ENCODE results near the gene CRISPLD2. TPM values are rescaled to one million over a fixed set of nuclear protein-coding genes. Genes with fewer than 3 reads are reported as not detected.
A peak's percentile ranks its signal among the peaks of the same experiment; 100 is the strongest.

Gene CRISPLD2
- total and polyA plus RNA-seq, 4 donors: 8.9 to 192 (median 70.5) TPM

DNA sequence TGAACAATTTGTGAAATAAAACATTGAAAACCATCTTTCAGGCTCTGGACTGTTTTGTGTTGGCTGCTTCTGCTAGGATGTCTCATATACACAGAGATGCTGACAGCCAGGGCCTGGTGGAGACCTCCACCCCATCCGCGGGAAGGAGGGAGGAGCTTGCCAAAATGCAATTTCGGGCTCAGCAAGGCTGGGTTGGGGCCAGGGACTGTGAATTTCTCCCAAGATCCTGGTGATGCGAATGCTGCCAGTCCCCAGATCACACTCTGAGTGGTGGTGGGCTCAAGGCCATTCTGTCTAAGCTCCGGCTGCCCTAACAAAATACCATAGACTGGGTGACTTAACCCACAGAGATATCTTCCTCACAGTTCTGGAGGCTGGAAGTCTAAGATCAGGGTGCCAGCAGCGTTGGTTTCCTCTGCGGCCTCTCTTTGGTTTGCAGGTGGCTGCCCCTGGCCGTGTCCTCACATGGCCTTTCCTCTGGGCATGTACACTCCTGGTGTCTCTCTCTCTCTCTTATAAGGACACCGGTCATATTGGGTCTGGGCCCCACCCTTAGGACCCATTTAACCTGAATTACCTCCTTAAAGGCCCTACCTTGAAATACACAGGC, 89.8 kb downstream of the CRISPLD2 start:
- intact Hi-C loops (cut with DNase I): no loop called here
- ATAC-seq (ENCODE audit: low FRiP score) (no peak), DNase-seq (no peak)
- WGBS, 2 donors: 73 to 75% methylated on average over 9 of the region's 9 CpGs
- Histone ChIP-seq H3K4me1 (ENCODE audit: control insufficient read depth in 1 of 2, insufficient read depth in 2 of 2, low read length in 2 of 2) (no peaks in the 10 kb centered on the region), H3K9me3 (ENCODE audit: control insufficient read depth, low read length) (no peaks in the 10 kb centered on the region), H3K27me3 (ENCODE audit: control insufficient read depth in 1 of 2, insufficient read depth in 2 of 2, low read length in 1 of 2) (no peaks in the 10 kb centered on the region), H3K27ac (ENCODE audit: low read depth in 1 of 2, low read length in 2 of 2) (no peak overlapping the region), H3K4me3 (ENCODE audit: low read length in 2 of 2) (no peak overlapping the region), H3K36me3 (ENCODE audit: control insufficient read depth in 1 of 2, insufficient read depth in 2 of 2, low read length in 1 of 2) (no peaks in the 10 kb centered on the region)

DNA sequence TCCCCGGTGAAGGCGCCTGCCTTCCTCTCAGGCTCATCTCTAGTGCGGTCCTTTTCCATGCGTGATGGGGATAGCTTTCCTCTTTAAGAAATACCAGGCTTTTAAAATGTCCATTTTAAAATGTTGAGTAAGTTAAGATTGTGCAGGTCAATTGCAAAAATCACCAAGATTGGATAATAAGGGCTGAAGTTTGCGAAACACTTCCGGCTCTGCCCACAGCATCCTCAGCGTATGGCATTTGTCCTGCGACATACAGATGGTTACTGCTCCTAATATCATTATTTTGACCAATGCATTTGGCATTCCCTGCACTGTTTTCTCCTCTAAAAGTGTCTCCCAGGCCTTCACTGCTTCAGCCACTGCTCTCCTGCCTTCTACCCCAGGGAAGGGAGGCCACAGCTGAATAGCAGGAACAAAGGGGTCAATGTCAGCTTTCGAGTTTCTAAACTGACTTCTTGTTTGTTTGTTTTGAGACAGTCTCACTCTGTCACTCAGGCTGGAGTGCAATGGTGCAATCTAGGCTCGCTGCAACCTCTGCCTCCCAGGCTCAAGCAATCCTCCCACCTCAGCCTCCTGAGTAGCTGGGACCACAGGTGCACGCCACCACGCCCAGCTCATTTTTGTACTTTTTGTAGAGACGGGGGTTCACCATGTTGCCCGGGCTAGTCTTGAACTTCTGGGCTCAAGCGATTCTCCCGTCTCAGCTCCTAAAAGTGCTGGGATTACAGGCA, 91.9 kb downstream of the CRISPLD2 start:
- ATAC-seq (ENCODE audit: low FRiP score): no peak
- Histone ChIP-seq H3K27ac (ENCODE audit: low read depth in 1 of 2, low read length in 2 of 2) (no peak overlapping the region), H3K27me3 (ENCODE audit: control insufficient read depth in 1 of 2, insufficient read depth in 2 of 2, low read length in 1 of 2) (no peaks in the 10 kb centered on the region), H3K4me1 (ENCODE audit: control insufficient read depth in 1 of 2, insufficient read depth in 2 of 2, low read length in 2 of 2) (no peaks in the 10 kb centered on the region), H3K9me3 (ENCODE audit: control insufficient read depth, low read length) (no peaks in the 10 kb centered on the region), H3K4me3 (ENCODE audit: low read length in 2 of 2) (no peak overlapping the region), H3K36me3 (ENCODE audit: control insufficient read depth in 1 of 2, insufficient read depth in 2 of 2, low read length in 1 of 2) (no peaks in the 10 kb centered on the region)
- DNase-seq: no peak
- WGBS, 2 donors: 90 to 94% methylated on average over 16 of the region's 16 CpGs
- intact Hi-C loops (cut with DNase I): no loop called here

DNA sequence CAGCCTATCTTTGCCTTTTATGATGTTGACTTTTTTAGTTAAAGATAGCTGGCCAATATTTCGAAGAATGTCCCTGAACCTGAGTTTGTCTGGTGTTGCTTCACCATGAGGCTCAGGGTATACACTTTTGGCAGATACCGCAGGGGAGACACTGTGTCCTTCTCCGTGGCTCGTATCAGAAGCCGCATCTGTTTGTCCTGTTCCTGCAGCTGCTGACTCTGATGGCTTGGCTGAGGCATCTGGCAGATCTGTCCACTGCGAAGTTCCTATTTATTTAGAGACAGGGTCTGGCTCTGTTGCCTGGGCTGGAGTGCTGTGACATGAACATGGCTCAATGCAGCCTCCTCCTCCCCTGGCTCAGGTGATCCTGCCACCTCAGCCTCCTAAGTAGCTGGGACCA, 93.5 kb downstream of the CRISPLD2 start:
- Histone ChIP-seq H3K4me3 (ENCODE audit: low read length in 2 of 2) (no peak overlapping the region), H3K36me3 (ENCODE audit: control insufficient read depth in 1 of 2, insufficient read depth in 2 of 2, low read length in 1 of 2) (no peaks in the 10 kb centered on the region), H3K4me1 (ENCODE audit: control insufficient read depth in 1 of 2, insufficient read depth in 2 of 2, low read length in 2 of 2) (no peaks in the 10 kb centered on the region), H3K9me3 (ENCODE audit: control insufficient read depth, low read length) (no peaks in the 10 kb centered on the region), H3K27ac (ENCODE audit: low read depth in 1 of 2, low read length in 2 of 2) (no peak overlapping the region), H3K27me3 (ENCODE audit: control insufficient read depth in 1 of 2, insufficient read depth in 2 of 2, low read length in 1 of 2) (no peaks in the 10 kb centered on the region)
- intact Hi-C loops (cut with DNase I): no loop called here
- 33 to 34% methylated on average over 6 of the region's 6 CpGs for WGBS, 2 donors
- ATAC-seq (ENCODE audit: low FRiP score) (peak; percentile 46), DNase-seq (peak in 1 of 2 donors; percentile 26)

DNA sequence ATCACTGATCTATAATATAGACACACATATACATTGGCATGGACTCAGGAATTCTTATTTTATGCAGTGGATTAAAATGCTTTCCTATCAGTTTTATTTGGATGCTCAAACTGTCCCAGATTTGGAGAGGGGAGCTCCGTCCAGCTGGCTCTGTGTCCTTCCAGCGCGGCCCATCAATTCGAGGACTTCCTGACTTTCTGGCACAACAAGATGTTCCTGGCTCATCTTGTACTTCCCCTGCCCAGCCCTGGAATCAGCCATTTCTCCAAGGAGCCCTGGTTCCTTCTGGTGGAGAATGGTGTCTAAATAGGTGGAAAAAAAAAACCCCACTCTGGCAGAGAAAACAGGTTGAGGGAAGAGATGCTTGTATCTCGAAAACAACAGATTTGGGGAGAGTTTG, 94.5 kb downstream of the CRISPLD2 start:
- no peaks in the 10 kb centered on the region for H3K27me3 ChIP-seq (ENCODE audit: control insufficient read depth in 1 of 2, insufficient read depth in 2 of 2, low read length in 1 of 2)
- H3K9me3 ChIP-seq (ENCODE audit: control insufficient read depth, low read length): no peaks in the 10 kb centered on the region
- no peak for ATAC-seq (ENCODE audit: low FRiP score)
- no peaks in the 10 kb centered on the region for H3K36me3 ChIP-seq (ENCODE audit: control insufficient read depth in 1 of 2, insufficient read depth in 2 of 2, low read length in 1 of 2)
- intact Hi-C loops (cut with DNase I): no loop called here
- 57 to 59% methylated on average over 5 of the region's 5 CpGs for WGBS, 2 donors
- H3K4me1 ChIP-seq (ENCODE audit: control insufficient read depth in 1 of 2, insufficient read depth in 2 of 2, low read length in 2 of 2): no peaks in the 10 kb centered on the region
- no peak for DNase-seq
- no peak overlapping the region for H3K4me3 ChIP-seq (ENCODE audit: low read length in 2 of 2)
- H3K27ac ChIP-seq (ENCODE audit: low read depth in 1 of 2, low read length in 2 of 2): no peak overlapping the region

DNA sequence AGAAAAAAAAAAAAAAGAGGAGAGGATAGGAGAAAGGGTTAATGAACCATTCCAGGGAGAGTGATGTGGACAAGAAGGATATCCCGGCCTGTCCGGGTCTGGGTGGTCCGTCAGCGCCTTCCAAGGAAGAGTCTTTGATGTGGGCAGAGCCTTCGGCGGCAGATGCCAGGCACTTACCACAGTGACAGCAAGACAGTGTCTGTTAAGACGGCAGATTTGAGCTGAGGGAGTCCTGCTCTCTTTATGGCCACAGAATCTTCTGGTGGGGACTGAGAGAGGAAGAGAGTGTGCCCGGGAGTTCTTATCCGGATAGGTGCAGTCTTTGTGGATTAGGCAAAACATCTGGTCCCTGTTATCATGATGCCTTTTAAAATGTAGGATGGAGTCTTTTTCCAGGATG, 96.4 kb downstream of the CRISPLD2 start:
- DNase-seq: no peak
- H3K27me3 ChIP-seq (ENCODE audit: control insufficient read depth in 1 of 2, insufficient read depth in 2 of 2, low read length in 1 of 2): no peaks in the 10 kb centered on the region
- WGBS, 2 donors: 81 to 92% methylated on average over 9 of the region's 9 CpGs
- no peak overlapping the region for H3K27ac ChIP-seq (ENCODE audit: low read depth in 1 of 2, low read length in 2 of 2)
- no peak overlapping the region for H3K4me3 ChIP-seq (ENCODE audit: low read length in 2 of 2)
- no peak for ATAC-seq (ENCODE audit: low FRiP score)
- no peaks in the 10 kb centered on the region for H3K36me3 ChIP-seq (ENCODE audit: control insufficient read depth in 1 of 2, insufficient read depth in 2 of 2, low read length in 1 of 2)
- no peaks in the 10 kb centered on the region for H3K4me1 ChIP-seq (ENCODE audit: control insufficient read depth in 1 of 2, insufficient read depth in 2 of 2, low read length in 2 of 2)
- intact Hi-C loops (cut with DNase I): no loop called here
- H3K9me3 ChIP-seq (ENCODE audit: control insufficient read depth, low read length): no peaks in the 10 kb centered on the region

DNA sequence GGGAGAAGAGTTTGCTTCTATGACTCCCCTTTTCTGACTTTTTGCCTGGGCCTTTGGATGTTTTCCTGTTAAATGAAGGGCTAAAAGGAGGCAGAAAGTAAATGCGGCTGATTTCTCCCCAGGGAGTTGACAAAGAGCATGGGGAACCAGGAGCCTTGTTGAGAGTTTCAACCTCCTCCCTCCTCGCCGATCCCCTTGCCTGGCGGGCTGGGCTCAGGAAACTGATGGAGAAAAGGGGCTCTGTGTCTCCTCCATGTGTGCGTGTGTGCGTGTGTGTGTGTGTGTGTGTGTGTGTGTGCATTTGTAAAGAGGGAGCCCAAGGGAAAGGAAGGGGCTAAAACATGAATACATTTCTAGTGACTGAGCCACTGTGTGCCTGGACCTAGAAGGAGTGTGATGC, 97.1 kb downstream of the CRISPLD2 start:
- Histone ChIP-seq H3K27me3 (ENCODE audit: control insufficient read depth in 1 of 2, insufficient read depth in 2 of 2, low read length in 1 of 2) (no peaks in the 10 kb centered on the region), H3K9me3 (ENCODE audit: control insufficient read depth, low read length) (no peaks in the 10 kb centered on the region)

DNA sequence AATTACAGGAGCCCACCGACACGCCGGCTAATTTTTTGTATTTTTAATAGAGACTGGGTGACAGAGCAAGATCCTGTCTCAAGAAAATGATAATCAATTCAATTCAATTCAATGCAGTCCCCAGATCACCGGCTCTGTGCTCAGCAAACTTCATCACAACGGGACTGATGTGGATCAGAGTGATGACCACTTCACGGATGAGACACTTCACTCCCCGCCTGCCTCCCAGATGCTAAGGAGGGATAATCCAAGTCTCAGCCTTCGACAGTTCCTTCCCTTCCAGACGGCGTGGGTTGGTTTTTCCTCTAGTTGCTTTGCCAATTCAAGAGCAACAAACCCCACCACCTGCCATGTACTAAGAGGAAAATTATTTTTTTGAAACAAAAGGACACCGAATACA, 97.7 kb downstream of the CRISPLD2 start:
- Histone ChIP-seq H3K9me3 (ENCODE audit: control insufficient read depth, low read length) (no peaks in the 10 kb centered on the region), H3K4me3 (ENCODE audit: low read length in 2 of 2) (no peak overlapping the region), H3K4me1 (ENCODE audit: control insufficient read depth in 1 of 2, insufficient read depth in 2 of 2, low read length in 2 of 2) (no peaks in the 10 kb centered on the region), H3K27ac (ENCODE audit: low read depth in 1 of 2, low read length in 2 of 2) (no peak overlapping the region), H3K27me3 (ENCODE audit: control insufficient read depth in 1 of 2, insufficient read depth in 2 of 2, low read length in 1 of 2) (no peaks in the 10 kb centered on the region), H3K36me3 (ENCODE audit: control insufficient read depth in 1 of 2, insufficient read depth in 2 of 2, low read length in 1 of 2) (no peaks in the 10 kb centered on the region)
- ATAC-seq (ENCODE audit: low FRiP score) (no peak), DNase-seq (no peak)
- WGBS, 2 donors: 85 to 86% methylated on average over 11 of the region's 11 CpGs
- intact Hi-C loops (cut with DNase I): no loop called here

More for the DNA sequence above, 97.1 kb downstream of the CRISPLD2 start:
- DNase-seq: no peak
- Histone ChIP-seq H3K4me1 (ENCODE audit: control insufficient read depth in 1 of 2, insufficient read depth in 2 of 2, low read length in 2 of 2) (no peaks in the 10 kb centered on the region), H3K27ac (ENCODE audit: low read depth in 1 of 2, low read length in 2 of 2) (no peak overlapping the region), H3K36me3 (ENCODE audit: control insufficient read depth in 1 of 2, insufficient read depth in 2 of 2, low read length in 1 of 2) (no peaks in the 10 kb centered on the region), H3K4me3 (ENCODE audit: low read length in 2 of 2) (no peak overlapping the region)
- WGBS, 2 donors: 52 to 63% methylated on average over 6 of the region's 6 CpGs
- ATAC-seq (ENCODE audit: low FRiP score): no peak
- intact Hi-C loops (cut with DNase I): no loop called here

DNA sequence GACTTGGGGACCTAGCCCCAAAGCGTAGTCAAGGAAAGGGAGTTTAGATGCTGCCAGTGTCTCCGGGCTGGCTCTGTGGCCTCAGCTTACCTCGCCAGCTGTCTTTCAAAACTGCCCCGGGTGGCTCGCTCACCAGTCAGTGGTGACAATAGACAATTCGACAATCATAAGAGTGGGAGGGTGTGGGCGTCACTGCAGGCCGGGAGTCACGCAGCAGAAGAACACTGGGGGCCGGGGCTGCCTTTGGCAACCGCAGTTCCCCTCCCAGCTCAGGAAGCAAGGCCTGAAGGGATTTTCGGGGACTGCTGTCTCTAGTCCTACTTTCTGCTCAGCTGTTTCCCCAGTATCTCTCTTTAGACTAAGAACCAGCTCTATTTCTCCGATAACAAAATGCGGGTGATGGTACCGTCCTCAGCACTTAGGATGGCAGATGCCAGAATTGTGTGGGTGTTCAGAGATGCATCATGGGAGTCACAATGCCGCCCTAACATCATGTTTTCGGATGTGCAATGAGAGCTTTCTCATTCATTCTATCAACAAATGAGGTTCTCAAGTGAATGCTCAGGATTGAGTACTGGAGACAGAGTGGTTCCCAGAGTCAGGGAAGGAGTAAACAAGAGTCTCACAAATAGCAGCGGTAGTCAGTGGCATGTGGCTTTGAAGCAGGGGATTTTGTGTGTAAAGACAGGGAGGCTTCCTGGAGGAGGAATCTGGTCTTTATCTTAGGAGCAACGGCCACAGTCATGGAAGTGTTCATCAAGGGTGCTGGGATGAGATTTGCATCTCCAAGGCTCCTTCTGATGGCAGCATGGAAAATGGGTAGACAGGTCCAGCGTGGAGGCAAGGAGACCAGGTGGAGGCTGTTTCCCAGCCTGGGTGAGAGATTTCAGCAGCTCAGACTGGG, 98.5 kb downstream of the CRISPLD2 start:
- intact Hi-C loops (cut with DNase I): no loop called here
- DNase-seq (no peak), ATAC-seq (ENCODE audit: low FRiP score) (no peak)
- H3K27ac ChIP-seq (ENCODE audit: low read depth in 1 of 2, low read length in 2 of 2): no peak overlapping the region
- H3K36me3 ChIP-seq (ENCODE audit: control insufficient read depth in 1 of 2, insufficient read depth in 2 of 2, low read length in 1 of 2): no peaks in the 10 kb centered on the region
- H3K27me3 ChIP-seq (ENCODE audit: control insufficient read depth in 1 of 2, insufficient read depth in 2 of 2, low read length in 1 of 2): no peaks in the 10 kb centered on the region
- H3K9me3 ChIP-seq (ENCODE audit: control insufficient read depth, low read length): no peaks in the 10 kb centered on the region
- no peak overlapping the region for H3K4me3 ChIP-seq (ENCODE audit: low read length in 2 of 2)
- 87 to 90% methylated on average over 20 of the region's 20 CpGs for WGBS, 2 donors
- H3K4me1 ChIP-seq (ENCODE audit: control insufficient read depth in 1 of 2, insufficient read depth in 2 of 2, low read length in 2 of 2): no peaks in the 10 kb centered on the region
